CD4-positive, alpha-beta T cell treated with Interleukin-4 for 1 hour (primary cell): ENCODE measurements around the gene REV3L.
A peak's percentile ranks its signal among the peaks of the same experiment; 100 is the strongest.

Experiments used
- DNase-seq, 2 donors: peaks; one replicate each; pipeline ENCODE4 v3.0.0-alpha.2; 2020 to 2022

The REV3L gene

DNA sequence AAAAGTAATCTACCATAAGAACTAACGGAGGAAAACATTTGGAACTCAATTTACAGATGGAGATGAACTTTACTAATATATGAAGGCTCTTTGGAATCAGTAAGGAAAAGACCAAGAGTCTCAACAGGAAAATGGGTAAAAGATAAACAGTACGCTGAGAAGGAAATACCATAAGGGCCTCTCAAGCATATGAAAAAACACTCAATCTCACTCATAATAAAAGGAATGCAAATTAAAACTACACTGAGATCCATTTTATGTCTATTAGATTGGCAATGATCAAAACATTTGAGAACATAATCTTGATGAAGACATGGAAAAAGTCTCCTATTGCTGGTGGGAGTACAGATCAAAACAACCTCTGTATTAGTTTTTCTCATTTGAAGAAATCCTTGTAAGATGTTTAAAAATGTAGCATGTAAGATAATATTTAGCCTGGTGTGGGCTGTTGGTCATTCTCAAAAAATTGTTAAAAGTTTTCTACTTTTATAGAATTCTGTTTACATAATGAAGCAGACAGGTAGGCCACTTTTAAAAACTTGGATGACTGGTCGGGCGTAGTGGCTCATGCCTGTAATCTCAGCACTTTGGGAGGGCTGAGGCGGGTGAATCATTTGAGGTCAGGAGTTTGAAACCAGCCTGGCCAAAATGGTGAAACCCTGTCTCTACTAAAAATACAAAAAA is 14.5 kb downstream of the REV3L start:
- DNase-seq = no peak

GRCh38 chr6:111464184-111464583 is 18.8 kb downstream of the REV3L start:
- no peak for DNase-seq

GRCh38 chr6:111462770-111463391 is 20.1 kb downstream of the REV3L start:
- DNase-seq = no peak

DNA sequence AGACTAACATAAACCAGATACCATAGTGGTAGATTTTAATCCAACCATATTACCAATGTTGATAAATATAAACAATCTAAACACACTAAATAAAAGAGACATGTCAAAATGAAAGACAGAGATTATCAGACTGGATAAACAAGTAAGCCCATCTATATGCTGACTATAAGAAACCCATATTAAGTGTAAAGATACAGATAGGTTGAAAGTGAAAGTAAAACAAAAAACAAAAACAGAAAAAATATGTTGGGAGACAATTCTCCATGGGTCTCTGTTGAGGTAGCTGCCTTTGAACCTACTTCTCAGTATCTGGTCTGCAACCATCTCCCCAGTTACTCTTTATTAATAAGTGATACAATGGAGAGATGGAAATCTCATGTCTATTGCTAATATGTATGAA is 21.2 kb downstream of the REV3L start:
- DNase-seq = peak in 1 of 2 donors; percentile 50

- DNase-seq = no peak
Measured at GRCh38 chr6:111458670-111459232, 24.3 kb downstream of the REV3L start.

- DNase-seq = no peak
Measured at GRCh38 chr6:111456208-111456607, 26.8 kb downstream of the REV3L start.

- DNase-seq = no peak
Measured at GRCh38 chr6:111450636-111451035, 32.4 kb downstream of the REV3L start.

- no peak for DNase-seq
Measured at GRCh38 chr6:111450087-111450486, 32.9 kb downstream of the REV3L start.

DNA sequence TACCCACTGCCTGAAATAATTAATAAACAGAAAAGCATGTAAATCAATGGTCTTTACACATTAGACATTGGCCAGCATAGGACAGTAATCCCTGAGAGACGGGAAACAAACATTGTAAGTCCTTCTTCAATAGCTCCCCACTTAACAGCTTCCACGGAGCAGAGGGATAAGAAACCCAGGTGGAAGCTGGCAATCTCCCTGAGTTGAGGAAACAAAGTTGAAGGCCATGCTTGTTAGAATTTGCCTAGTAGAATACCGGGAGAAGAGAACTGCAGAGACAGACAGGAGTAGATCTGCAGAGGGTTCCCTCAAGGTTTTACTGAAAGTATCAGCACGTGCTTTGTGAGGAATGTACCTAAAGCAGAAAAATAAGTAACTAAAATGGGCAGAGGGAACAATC is 33.9 kb downstream of the REV3L start:
- no peak for DNase-seq

- DNase-seq = no peak
Measured at GRCh38 chr6:111447051-111447450, 36.0 kb downstream of the REV3L start.

DNA sequence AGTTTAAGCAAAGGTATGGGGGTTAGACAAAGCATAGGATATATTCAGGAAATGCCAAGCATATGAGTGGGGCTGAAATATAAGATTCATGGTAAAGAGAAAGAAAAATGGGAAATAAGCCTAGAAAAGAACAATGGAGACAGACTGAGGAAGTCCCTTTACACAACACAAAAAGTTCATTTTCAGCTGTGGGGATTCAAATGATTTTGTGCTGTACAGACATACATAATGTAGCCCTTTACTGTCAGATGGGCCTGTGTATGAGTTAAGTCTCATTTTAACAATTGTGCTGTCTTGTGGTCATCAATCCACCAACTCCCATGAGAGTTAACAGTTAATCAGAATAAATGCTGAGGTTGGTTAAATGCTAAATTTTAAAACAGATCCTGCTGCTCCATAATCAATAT is 37.2 kb downstream of the REV3L start:
- DNase-seq = no peak

DNA sequence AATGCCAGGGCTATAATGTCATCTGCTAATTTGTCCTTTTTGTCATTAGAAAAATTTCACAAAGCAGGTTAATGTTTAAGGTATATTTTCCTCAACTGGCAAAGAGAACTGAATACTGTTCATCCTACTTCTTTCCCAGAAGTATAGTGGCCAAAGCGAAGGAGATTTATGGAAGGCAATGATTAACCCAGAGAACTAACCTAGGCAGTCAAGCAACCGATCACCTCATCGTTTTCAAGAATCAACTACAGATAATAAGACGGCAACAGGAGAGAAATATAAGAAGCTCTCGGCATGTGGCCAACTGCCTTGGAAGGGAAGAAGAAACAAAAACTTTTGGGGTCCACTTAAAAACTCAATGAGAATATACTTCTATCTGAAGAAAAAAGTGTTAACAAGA is 38.2 kb downstream of the REV3L start:
- DNase-seq = no peak

DNA sequence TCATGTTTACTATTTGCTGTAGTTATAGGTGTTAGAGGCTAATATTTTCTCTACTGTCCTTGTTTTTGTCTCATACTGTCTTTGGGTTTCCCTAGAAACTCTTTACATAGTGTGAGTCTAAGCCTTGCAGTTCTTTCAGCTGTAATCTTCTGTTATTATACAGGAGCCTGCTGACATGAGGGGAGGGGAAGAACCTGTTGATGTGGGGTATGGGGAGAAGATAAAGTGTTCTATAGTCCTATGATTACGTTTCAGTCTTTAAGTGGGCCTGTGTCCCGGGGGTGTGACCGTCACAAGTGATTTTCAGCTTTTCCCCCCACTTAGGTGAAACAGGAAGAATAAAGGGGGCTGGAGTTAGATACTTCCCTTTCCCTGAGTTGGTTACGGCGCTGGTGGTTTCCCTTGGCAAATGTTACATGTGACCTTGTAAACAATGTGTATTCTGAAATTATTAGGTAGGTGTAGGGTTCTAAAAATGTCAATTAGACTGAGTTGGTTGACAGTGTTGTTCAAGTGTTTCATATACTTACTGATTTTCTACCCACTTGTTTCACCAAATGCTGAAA is 41.3 kb downstream of the REV3L start:
- peak in 1 of 2 donors; percentile 31 for DNase-seq

DNA sequence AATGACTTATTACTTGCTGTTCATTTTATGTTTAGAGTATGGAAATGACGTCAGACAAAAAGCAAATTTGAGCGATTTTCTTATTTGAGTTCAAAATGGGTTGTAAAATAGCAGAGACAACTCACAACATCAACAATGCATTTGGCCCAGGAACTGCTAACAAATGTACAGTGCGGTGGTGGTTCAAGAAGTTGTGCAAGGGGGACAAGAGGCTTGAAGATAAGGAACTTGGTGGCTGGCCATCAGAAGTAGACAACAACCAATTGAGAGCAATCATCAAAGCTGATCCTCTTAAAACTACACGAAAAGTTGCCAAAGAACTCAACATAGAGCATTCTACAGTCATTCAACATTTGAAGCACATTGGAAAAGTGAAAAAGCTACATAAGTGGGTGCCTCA is 43.8 kb downstream of the REV3L start:
- no peak for DNase-seq

- DNase-seq = no peak
Measured at GRCh38 chr6:111437573-111437972, 45.4 kb downstream of the REV3L start.

- DNase-seq = no peak
Measured at GRCh38 chr6:111432511-111432910, 50.5 kb downstream of the REV3L start.

DNA sequence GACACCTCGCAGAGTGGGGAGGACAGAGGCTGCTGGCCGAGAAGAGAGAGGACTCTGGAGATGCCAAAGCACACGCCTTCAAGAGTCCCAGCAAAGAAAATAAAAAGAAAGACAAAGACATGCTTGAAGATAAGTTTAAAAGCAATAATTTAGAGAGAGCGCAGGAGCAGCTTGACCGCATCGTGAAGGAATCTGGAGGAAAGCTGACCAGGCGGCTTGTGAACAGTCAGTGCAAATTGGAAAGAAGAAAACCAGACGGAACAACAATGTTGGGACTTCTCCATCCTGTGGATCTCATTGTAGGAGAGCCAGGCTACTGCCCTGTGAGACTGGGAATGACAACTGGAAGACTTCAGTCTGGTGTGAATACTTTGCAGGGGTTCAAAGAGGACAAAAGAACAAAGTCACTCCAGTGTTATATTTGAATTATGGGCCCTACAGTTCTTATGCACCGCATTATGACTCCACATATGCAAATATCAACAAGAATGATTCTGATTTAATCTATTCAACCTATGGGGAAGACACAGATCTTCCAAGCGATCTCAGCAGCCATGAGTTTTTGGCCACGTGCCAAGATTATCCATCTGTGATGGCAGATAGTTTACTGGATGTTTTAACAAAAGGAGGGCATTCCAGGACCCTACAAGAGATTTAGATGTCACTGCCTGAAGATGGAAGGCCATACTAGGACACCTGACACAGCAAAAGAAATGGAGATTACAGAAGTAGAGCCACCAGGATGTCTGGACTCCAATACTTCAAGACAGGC is 52.2 kb downstream of the REV3L start:
- DNase-seq = no peak

DNA sequence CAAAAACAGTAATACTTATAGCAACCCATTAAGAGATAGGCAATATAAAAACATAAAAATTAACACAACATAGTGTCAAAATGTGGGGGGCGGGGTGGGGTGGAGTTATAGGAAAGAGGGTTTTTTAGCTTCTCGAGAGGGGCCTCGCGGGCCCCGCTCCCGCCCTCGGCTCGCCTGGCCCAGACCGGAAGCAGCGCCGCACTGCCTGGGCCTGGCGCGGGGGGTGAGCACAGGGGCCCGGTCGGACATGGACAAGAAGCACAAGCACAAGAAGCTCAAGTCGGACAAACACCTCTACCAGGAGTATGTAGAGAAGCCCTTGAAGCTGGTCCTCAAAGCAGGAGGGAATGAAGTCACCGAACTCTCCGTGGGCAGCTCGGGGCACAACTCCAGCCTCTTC is 53.4 kb downstream of the REV3L start:
- no peak for DNase-seq

DNA sequence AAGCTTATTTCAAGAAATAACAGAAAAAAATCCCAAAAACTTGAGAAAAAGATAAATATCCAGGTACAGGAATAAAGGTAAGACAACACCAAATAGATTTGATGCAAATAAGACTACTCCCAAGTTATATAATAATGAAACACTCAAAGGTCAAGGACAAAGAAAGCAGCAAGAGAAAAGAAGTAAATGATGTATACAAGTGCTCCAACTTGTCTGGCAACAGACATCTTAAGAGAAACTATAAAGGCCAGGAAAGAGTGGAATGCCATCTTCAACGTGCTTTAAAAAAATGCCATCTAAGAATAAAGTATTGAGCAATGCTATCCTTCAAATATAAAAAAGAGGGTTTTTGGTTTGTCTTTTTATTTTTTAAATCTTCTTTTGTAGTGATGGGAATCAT is 54.2 kb downstream of the REV3L start:
- no peak for DNase-seq

- peak; percentile 23 to 27 for DNase-seq
Measured at GRCh38 chr6:111427341-111428116, 55.5 kb downstream of the REV3L start.

DNA sequence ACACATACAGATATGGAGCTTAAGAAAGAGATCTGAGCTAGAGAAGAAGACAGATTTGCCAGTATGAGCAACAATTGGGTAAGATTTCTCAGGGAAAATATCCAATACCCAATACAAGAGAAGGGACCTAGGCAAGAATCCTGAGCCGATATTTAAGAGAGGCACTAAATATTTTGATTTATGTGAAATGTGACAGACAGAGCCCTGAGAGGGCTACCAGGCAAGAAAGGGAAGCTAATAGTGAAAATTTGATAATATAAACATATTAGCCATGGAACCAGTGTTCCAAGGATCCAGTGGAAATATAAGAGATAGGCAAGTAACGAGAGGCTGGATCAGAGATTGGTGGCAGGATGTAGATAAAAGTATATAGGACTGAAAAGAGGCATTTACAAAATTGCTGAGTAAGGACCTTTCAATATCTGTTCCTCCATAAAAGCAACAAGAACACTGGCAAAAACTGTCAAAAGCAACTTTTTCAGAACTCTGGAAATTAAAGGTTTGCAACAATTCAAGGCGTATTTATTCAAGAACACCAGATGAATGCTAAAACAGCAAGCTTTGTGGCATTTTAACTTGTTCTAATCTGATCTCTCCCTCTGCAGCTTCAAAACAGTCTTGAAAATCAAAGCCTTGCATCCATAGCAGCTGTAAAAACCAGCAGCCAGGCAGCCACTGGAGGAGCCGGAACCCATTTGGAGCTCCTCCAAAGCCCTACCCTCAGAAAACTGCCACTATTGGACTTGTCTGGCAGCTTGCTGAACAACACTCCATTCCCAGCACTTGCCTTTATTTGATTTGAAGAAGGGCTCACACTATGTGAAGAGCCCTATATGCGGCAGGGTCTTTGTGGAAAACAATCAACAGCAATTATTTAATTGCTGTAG is 58.8 kb downstream of the REV3L start:
- no peak for DNase-seq
